Measurements from ENCODE around the gene PDIA5. TPM values are rescaled to one million over a fixed set of nuclear protein-coding genes. Genes with fewer than 3 reads are reported as not detected.

The PDIA5 gene
- total RNA-seq, 1 experiment from 2014 or later = 50.8 TPM

- CTCF ChIA-PET = no interaction called here
Measured at GRCh38 chr3:123157209-123157597, 90.4 kb downstream of the PDIA5 start.

More at GRCh38 chr3:123157209-123157597, 90.4 kb downstream of the PDIA5 start:
- no TSS peak for BruUV-seq (replicated peaks)
- H3K9ac ChIP-seq (ENCODE audit: low read length) = no peak overlapping the region
- no peaks in the 10 kb centered on the region; the same call in 1 of the 2 replicates for H4K20me1 ChIP-seq (ENCODE audit: insufficient read depth)
- no peak overlapping the region for H3K4me2 ChIP-seq (ENCODE audit: low read length)
- H3K27ac ChIP-seq (ENCODE audit: low read depth, low read length) = no peak overlapping the region
- H3K36me3 ChIP-seq (ENCODE audit: control insufficient read depth in 1 of 2, insufficient read depth in 2 of 2, low read length in 2 of 2) = peaks cover 23 to 46% of the 10 kb centered on the region in 2 experiments
- ChIA-PET POLR2A (no interaction called here), RAD21 (ENCODE audit: low non-redundant PET in 1 of 2, low total read pairs in 2 of 2, uncharacterized antibody in 2 of 2, unreplicated experiment in 2 of 2) (no interaction called here)
- no peaks in the 10 kb centered on the region for H3K9me3 ChIP-seq (ENCODE audit: control insufficient read depth in 1 of 2, insufficient read depth in 1 of 2, low read depth in 1 of 2, low read length in 2 of 2)
- no peaks in the 10 kb centered on the region for H3K4me1 ChIP-seq (ENCODE audit: control insufficient read depth in 1 of 2, insufficient read depth in 2 of 2, low read length in 2 of 2)
- no peak overlapping the region for H2AFZ ChIP-seq (ENCODE audit: low read depth, low read length, poor library complexity, severe bottlenecking)
- H3K27me3 ChIP-seq (ENCODE audit: insufficient read depth, low read length) = no peaks in the 10 kb centered on the region
- DNase-seq (ENCODE audit: low read depth, low spot score) = no peak
- intact Hi-C loops (cut with micrococcal nuclease) = no loop called here
- H3K4me3 ChIP-seq (replicated peaks in 1 of 2; ENCODE audit: low read depth in 1 of 2, low read length in 2 of 2) = no peak overlapping the region
- no peaks in the 10 kb centered on the region for H3K79me2 ChIP-seq (ENCODE audit: insufficient read depth, low read length)
- H3K9me2 ChIP-seq (ENCODE audit: insufficient read depth) = no peaks in the 10 kb centered on the region
- no peak for ATAC-seq
- no peak for TF ChIP-seq EZH2phosphoT487 (IDR thresholded peaks at IDR 0.05; ENCODE audit: borderline replicate concordance)
- no peak for TF ChIP-seq SIN3A (IDR thresholded peaks at IDR 0.05; ENCODE audit: low read depth)
- TF ChIP-seq TCF7L2 (IDR thresholded peaks at IDR 0.05; ENCODE audit: borderline replicate concordance, extremely low read depth, insufficient read depth, insufficient read length) = no peak
- TF ChIP-seq JUND (IDR thresholded peaks at IDR 0.05) = no peak
- TF ChIP-seq CBX3 (IDR thresholded peaks at IDR 0.05; ENCODE audit: low read depth) = no peak
- no peak for TF ChIP-seq ELF1 (IDR thresholded peaks at IDR 0.05; ENCODE audit: borderline replicate concordance, low read depth)
- no peak for TF ChIP-seq EZH2 (IDR thresholded peaks at IDR 0.05)
- TF ChIP-seq REST (IDR thresholded peaks at IDR 0.05; ENCODE audit: low read depth) = no peak
- TF ChIP-seq MAX (IDR thresholded peaks at IDR 0.05) = no peak
- no peak for TF ChIP-seq SP1 (IDR thresholded peaks at IDR 0.05; ENCODE audit: low read depth)
- TF ChIP-seq ZFX (IDR thresholded peaks at IDR 0.05) = no peak
- no peak for TF ChIP-seq CTCF (IDR thresholded peaks at IDR 0.05 in 2 of 3, conservative IDR thresholded peaks at IDR 0.05 in 1 of 3; ENCODE audit: borderline replicate concordance in 1 of 3, insufficient read depth in 1 of 3, low read depth in 2 of 3, low read length in 2 of 3)
- no peak for TF ChIP-seq ATF3 (IDR thresholded peaks at IDR 0.05)
- TF ChIP-seq CEBPB (IDR thresholded peaks at IDR 0.05; ENCODE audit: low read depth) = no peak
- no peak for TF ChIP-seq EGR1 (IDR thresholded peaks at IDR 0.05; ENCODE audit: low read depth)
- TF ChIP-seq SRF (IDR thresholded peaks at IDR 0.05; ENCODE audit: low read depth) = no peak

Data from HCT116 (cell line).